PFSK-1 (cell line): ENCODE data around the gene SLC15A4.

Experiments
- FOXP2 ChIP-seq: optimal IDR thresholded peaks from 2 replicates; pipeline ENCODE3; 2011; ENCODE audit warnings: borderline replicate concordance, control low read depth, inconsistent platforms; ENCODE audit not compliant: insufficient read depth; ENCODE audit errors: extremely low read length, extremely low read depth
- POLR2AphosphoS5 ChIP-seq: IDR thresholded peaks from 2 replicates; pipeline ENCODE4 v1.6.1; 2012; ENCODE audit warnings: low read depth, mild to moderate bottlenecking, control low read depth, low read length, moderate library complexity
- REST ChIP-seq, 2 experiments: IDR thresholded peaks; 2 replicates each; pipeline versions ENCODE4 v1.6.1 to v1.8.0; 2011 to 2012; ENCODE audit warnings: low read depth in 2 of 2, low read length in 2 of 2, control low read depth in 1 of 2, inconsistent platforms in 1 of 2, mild to moderate bottlenecking in 1 of 2, moderate library complexity in 1 of 2; ENCODE audit not compliant: insufficient read depth in 1 of 2
- SIN3A ChIP-seq: IDR thresholded peaks from 2 replicates; pipeline ENCODE4 v1.6.1; 2012; ENCODE audit warnings: mild to moderate bottlenecking, low read length, moderate library complexity, borderline replicate concordance; ENCODE audit not compliant: insufficient read depth
- TAF1 ChIP-seq: IDR thresholded peaks from 2 replicates; pipeline ENCODE4 v1.6.1; 2012; ENCODE audit warnings: low read length, control low read depth, borderline replicate concordance; ENCODE audit not compliant: insufficient read depth

The SLC15A4 gene

GRCh38 chr12:128804762-128805161 lies 19.0 kb downstream of the SLC15A4 start:
- TF ChIP-seq REST (IDR thresholded peaks at IDR 0.05; ENCODE audit: insufficient read depth in 1 of 2, low read depth in 2 of 2, low read length in 2 of 2) (no peak), POLR2AphosphoS5 (no peak), FOXP2 (no peak)

GRCh38 chr12:128803788-128804187 lies 20.0 kb downstream of the SLC15A4 start:
- no peak for TF ChIP-seq SIN3A
- TF ChIP-seq FOXP2: no peak
- no peak for TF ChIP-seq TAF1
- no peak for TF ChIP-seq POLR2AphosphoS5
- no peak for TF ChIP-seq REST (IDR thresholded peaks at IDR 0.05; ENCODE audit: insufficient read depth in 1 of 2, low read depth in 2 of 2, low read length in 2 of 2)

- no peak for TF ChIP-seq POLR2AphosphoS5
- TF ChIP-seq REST (IDR thresholded peaks at IDR 0.05; ENCODE audit: insufficient read depth in 1 of 2, low read depth in 2 of 2, low read length in 2 of 2): no peak
Observed at GRCh38 chr12:128802756-128803155, 21.0 kb downstream of the SLC15A4 start.

GRCh38 chr12:128801879-128802391 lies 21.8 kb downstream of the SLC15A4 start:
- no peak for TF ChIP-seq TAF1

- TF ChIP-seq FOXP2 (no peak), POLR2AphosphoS5 (no peak), TAF1 (no peak), SIN3A (no peak), REST (IDR thresholded peaks at IDR 0.05; ENCODE audit: insufficient read depth in 1 of 2, low read depth in 2 of 2, low read length in 2 of 2) (no peak)
Observed at GRCh38 chr12:128800606-128801005, 23.2 kb downstream of the SLC15A4 start.
